Neural cell (in vitro differentiated cells): Measurements from ENCODE around the gene HDDC3. TPM values are rescaled to one million over a fixed set of nuclear protein-coding genes. Genes with fewer than 3 reads are reported as not detected.

Experiments used
- H2AFZ ChIP-seq: fragments of 200-600, 300-800 bp; sonication (generic), shearing (Covaris generic); 2 replicates; pipeline ENCODE4 v1.6.0; 2014; ENCODE audit warnings: low read depth, mild to moderate bottlenecking, antibody characterized with exemption, low read length, moderate library complexity
- H3F3A ChIP-seq: fragments of 200-600 bp; shearing (Covaris generic); 2 replicates; pipeline ENCODE4 v1.6.1; 2016; ENCODE audit warnings: mild to moderate bottlenecking, moderate library complexity, mixed read lengths, antibody characterized with exemption, low read length; ENCODE audit not compliant: insufficient read depth, poor library complexity, severe bottlenecking
- H3K27ac ChIP-seq: fragments of 200-600, 300-800 bp; sonication (generic), shearing (Covaris generic); 2 replicates; pipeline ENCODE4 v1.5.1; 2014; ENCODE audit warnings: mild to moderate bottlenecking, low read length, moderate library complexity
- H3K27me3 ChIP-seq: fragments of 300-800, 200-600 bp; sonication (generic), shearing (Covaris generic); 2 replicates; pipeline ENCODE4 v1.6.0; 2014; ENCODE audit warnings: mild to moderate bottlenecking, low read depth, low read length, moderate library complexity; ENCODE audit not compliant: insufficient read depth
- H3K36me3 ChIP-seq: fragments of 300-800, 200-600 bp; sonication (generic), shearing (Covaris generic); 2 replicates; pipeline ENCODE4 v1.5.1; 2014; ENCODE audit warnings: mild to moderate bottlenecking, antibody characterized with exemption, low read length, moderate library complexity; ENCODE audit not compliant: insufficient read depth
- H3K4me2 ChIP-seq: fragments of 300-800, 200-600 bp; sonication (generic), shearing (Covaris generic); 2 replicates; pipeline ENCODE4 v1.6.0; 2014; ENCODE audit warnings: mild to moderate bottlenecking, low read length
- H3K4me3 ChIP-seq: fragments of 300-800, 200-600 bp; sonication (generic), shearing (Covaris generic); 2 replicates; pipeline ENCODE4 v1.5.1; 2014; ENCODE audit warnings: mild to moderate bottlenecking, low read length, moderate library complexity
- H3K79me2 ChIP-seq: fragments of 200-600 bp; shearing (Covaris generic); replicated peaks from 2 replicates; pipeline ENCODE4 v1.6.0; 2014; ENCODE audit warnings: mild to moderate bottlenecking, low read length, moderate library complexity; ENCODE audit not compliant: insufficient read depth
- H3K9ac ChIP-seq: fragments of 300-800, 200-600 bp; sonication (generic), shearing (Covaris generic); 2 replicates; pipeline ENCODE4 v1.6.1; 2016; ENCODE audit warnings: mild to moderate bottlenecking, low read length, mixed read lengths
- H3K9me2 ChIP-seq: fragments of 200-600 bp; shearing (Covaris generic); 2 replicates; pipeline ENCODE4 v1.6.1; 2016; ENCODE audit warnings: mild to moderate bottlenecking, low read length, mixed read lengths; ENCODE audit not compliant: insufficient read depth
- H3K9me3 ChIP-seq: fragments of 200-600, 300-800 bp; sonication (generic), shearing (Covaris generic); 2 replicates; pipeline ENCODE4 v1.6.1; 2016; ENCODE audit warnings: mild to moderate bottlenecking, mixed run types, low read length, moderate library complexity, mixed read lengths
- H4K20me1 ChIP-seq: fragments of 200-600 bp; shearing (Covaris generic); 2 replicates; pipeline ENCODE4 v1.6.1; 2016; ENCODE audit warnings: mild to moderate bottlenecking, mixed run types; ENCODE audit not compliant: insufficient read depth
- CTCF ChIP-seq: fragments of 450-650 bp; IDR thresholded peaks from 2 replicates; pipeline ENCODE4 v1.5.1; 2014; ENCODE audit warnings: antibody characterized with exemption, mild to moderate bottlenecking, moderate library complexity; ENCODE audit not compliant: poor library complexity, severe bottlenecking
- EP300 ChIP-seq: fragments of 450-650 bp; conservative IDR thresholded peaks from 2 replicates; pipeline ENCODE4 v1.6.1; 2014; ENCODE audit warnings: antibody characterized with exemption, mild to moderate bottlenecking, moderate library complexity; ENCODE audit not compliant: poor library complexity, severe bottlenecking
- EZH2 ChIP-seq: fragments of 200-600, 300-800 bp; shearing (Covaris generic), sonication (generic); IDR thresholded peaks from 2 replicates; pipeline ENCODE4 v1.6.1; 2014; ENCODE audit warnings: antibody characterized with exemption, low read length, borderline replicate concordance, mild to moderate bottlenecking; ENCODE audit not compliant: insufficient read depth, poor library complexity, severe bottlenecking
- MXI1 ChIP-seq: fragments of 450-650 bp; conservative IDR thresholded peaks from 2 replicates; pipeline ENCODE4 v1.6.1; 2014; ENCODE audit warnings: antibody characterized with exemption, mild to moderate bottlenecking; ENCODE audit not compliant: poor library complexity, severe bottlenecking
- POLR2AphosphoS5 ChIP-seq: IDR thresholded peaks from 2 replicates; pipeline ENCODE4 v1.6.1; 2012
- RAD21 ChIP-seq: fragments of 450-650 bp; conservative IDR thresholded peaks from 2 replicates; pipeline ENCODE4 v1.6.1; 2014; ENCODE audit warnings: antibody characterized with exemption, mild to moderate bottlenecking, moderate library complexity
- REST ChIP-seq: IDR thresholded peaks from 2 replicates; pipeline ENCODE4 v1.6.1; 2012; ENCODE audit warnings: borderline replicate concordance
- SMC3 ChIP-seq: fragments of 450-650 bp; conservative IDR thresholded peaks from 2 replicates; pipeline ENCODE4 v1.6.1; 2014; ENCODE audit warnings: antibody characterized with exemption, mild to moderate bottlenecking, moderate library complexity; ENCODE audit not compliant: poor library complexity
- TAF1 ChIP-seq: IDR thresholded peaks from 2 replicates; pipeline ENCODE4 v1.6.1; 2012; ENCODE audit warnings: low read depth
- polyA plus RNA-seq: library from polyadenylated mRNA; depleted of rRNA; stranded (reverse); fragments of >200 nt; gene quantifications from 2 replicates; pipeline ENCODE4 v1.2.3, GENCODE V29; 2014

The HDDC3 gene
- polyA plus RNA-seq, 1 donor from 2014 or later: 20.1 TPM

GRCh38 chr15:90934949-90935751 is 2.8 kb upstream of the HDDC3 start, which contains the start of gene UNC45A:
TSS of gene UNC45A (plus strand) at chr15:90935285. CDS start at chr15:90935325, 40 bp downstream.
- Histone ChIP-seq H3K79me2 (peaks cover 16% of the 10 kb centered on the region), H3K4me2 (peak within 1 kb of the TSS; percentile 99), H3K36me3 (no peaks in the 10 kb centered on the region), H3K9ac (peak within 1 kb of the TSS; percentile 85), H3F3A (no peaks in the 10 kb centered on the region), H2AFZ (peak within 1 kb of the TSS; percentile 87), H3K9me2 (no peaks in the 10 kb centered on the region), H3K9me3 (no peaks in the 10 kb centered on the region), H3K4me3 (peak within 1 kb of the TSS; percentile 94), H3K27ac (peak within 1 kb of the TSS; percentile 66), H4K20me1 (no peaks in the 10 kb centered on the region), H3K27me3 (no peaks in the 10 kb centered on the region)
- TF ChIP-seq POLR2AphosphoS5 (peak; percentile 86), MXI1 (peak; percentile 59), RAD21 (no peak), TAF1 (no peak), REST (peak; percentile 27), SMC3 (no peak), CTCF (no peak), EP300 (no peak)

GRCh38 chr15:90934256-90934948 is 2.1 kb upstream of the HDDC3 start:
- H3K9me2 ChIP-seq: no peaks in the 10 kb centered on the region
- H3K9ac ChIP-seq: peak overlapping the region; percentile 85
- H2AFZ ChIP-seq: peak overlapping the region; percentile 87
- peak overlapping the region; percentile 61 for H3K27ac ChIP-seq
- H4K20me1 ChIP-seq: no peaks in the 10 kb centered on the region
- no peaks in the 10 kb centered on the region for H3K36me3 ChIP-seq
- peaks cover 16% of the 10 kb centered on the region for H3K79me2 ChIP-seq
- no peaks in the 10 kb centered on the region for H3K9me3 ChIP-seq
- H3K27me3 ChIP-seq: no peaks in the 10 kb centered on the region
- H3K4me3 ChIP-seq: peak overlapping the region; percentile 94
- TF ChIP-seq SMC3 (peak; percentile 77), RAD21 (peak; percentile 77), EP300 (no peak), POLR2AphosphoS5 (no peak), MXI1 (no peak), REST (no peak), TAF1 (no peak), CTCF (peak; percentile 95), EZH2 (no peak)
- H3F3A ChIP-seq: no peaks in the 10 kb centered on the region
- H3K4me2 ChIP-seq: peak overlapping the region; percentile 99
